HEK293 (cell line): Measurements from ENCODE around the gene CCBE1.

Experiments
- SETDB1 ChIP-seq: IDR thresholded peaks from one replicate; pipeline ENCODE4 v1.6.1; 2017; ENCODE audit warnings: mild to moderate bottlenecking, low read length, moderate library complexity, mixed read lengths; ENCODE audit not compliant: insufficient read length
- ZFP41 ChIP-seq: fragments of 450-650 bp; formaldehyde crosslinking; IDR thresholded peaks from 2 replicates; pipeline ENCODE4 v1.5.1; 2016; ENCODE audit warnings: missing biosample characterization, missing genetic modification characterization, borderline replicate concordance
- ZNF664 ChIP-seq: fragments of 450-650 bp; formaldehyde crosslinking; IDR thresholded peaks from 2 replicates; pipeline ENCODE4 v1.5.1; 2016; ENCODE audit warnings: missing biosample characterization, missing genetic modification characterization
- ZNF792 ChIP-seq: fragments of 450-650 bp; formaldehyde crosslinking; IDR thresholded peaks from 2 replicates; pipeline ENCODE4 v1.5.1; 2016; ENCODE audit warnings: missing biosample characterization, missing genetic modification characterization
- TF ChIP-seq, protein P1 (sequence below): fragments of 450-650 bp; formaldehyde crosslinking; IDR thresholded peaks from 2 replicates; pipeline ENCODE4 v1.5.1; 2016; ENCODE audit warnings: missing biosample characterization, missing genetic modification characterization, borderline replicate concordance
- TF ChIP-seq, protein P2 (sequence below): fragments of 450-650 bp; formaldehyde crosslinking; IDR thresholded peaks from 2 replicates; pipeline ENCODE4 v1.5.1; 2016; ENCODE audit warnings: missing biosample characterization, missing genetic modification characterization
- TF ChIP-seq, protein P3 (sequence below): fragments of 450-650 bp; formaldehyde crosslinking; IDR thresholded peaks from 2 replicates; pipeline ENCODE4 v1.5.1; 2016; ENCODE audit warnings: missing biosample characterization, missing genetic modification characterization

DNA sequence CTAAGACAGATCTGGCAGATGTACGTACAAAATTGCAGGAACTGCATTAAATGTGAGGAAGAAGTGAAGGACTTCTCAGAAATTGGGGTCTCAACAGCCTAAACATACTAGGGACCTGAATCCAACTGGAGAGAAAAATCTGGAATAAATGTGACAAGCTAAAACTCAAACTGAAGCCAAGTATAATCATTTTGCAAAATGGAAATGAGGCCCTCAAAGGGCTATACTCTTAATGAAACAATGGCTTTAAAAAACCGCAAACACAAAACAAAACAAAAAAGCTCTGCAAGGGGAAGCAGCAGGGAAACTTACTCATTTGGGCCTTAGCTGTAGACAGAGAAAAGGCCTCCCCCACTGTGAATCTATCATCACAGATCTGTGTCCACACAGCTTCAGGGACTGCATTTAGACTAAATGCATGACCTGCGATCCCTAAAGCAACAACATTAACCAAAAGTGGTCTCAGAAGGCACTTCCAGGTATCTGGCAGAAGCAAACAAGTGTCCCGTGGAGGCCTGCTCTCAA lies 63.2 kb downstream of the CCBE1 start:
- TF ChIP-seq ZNF664 (no peak), ZNF792 (tag by site-specific recombination) (no peak), ZFP41 (tag by site-specific recombination) (no peak), SETDB1 (no peak)
- TF ChIP-seq, protein P1, sequence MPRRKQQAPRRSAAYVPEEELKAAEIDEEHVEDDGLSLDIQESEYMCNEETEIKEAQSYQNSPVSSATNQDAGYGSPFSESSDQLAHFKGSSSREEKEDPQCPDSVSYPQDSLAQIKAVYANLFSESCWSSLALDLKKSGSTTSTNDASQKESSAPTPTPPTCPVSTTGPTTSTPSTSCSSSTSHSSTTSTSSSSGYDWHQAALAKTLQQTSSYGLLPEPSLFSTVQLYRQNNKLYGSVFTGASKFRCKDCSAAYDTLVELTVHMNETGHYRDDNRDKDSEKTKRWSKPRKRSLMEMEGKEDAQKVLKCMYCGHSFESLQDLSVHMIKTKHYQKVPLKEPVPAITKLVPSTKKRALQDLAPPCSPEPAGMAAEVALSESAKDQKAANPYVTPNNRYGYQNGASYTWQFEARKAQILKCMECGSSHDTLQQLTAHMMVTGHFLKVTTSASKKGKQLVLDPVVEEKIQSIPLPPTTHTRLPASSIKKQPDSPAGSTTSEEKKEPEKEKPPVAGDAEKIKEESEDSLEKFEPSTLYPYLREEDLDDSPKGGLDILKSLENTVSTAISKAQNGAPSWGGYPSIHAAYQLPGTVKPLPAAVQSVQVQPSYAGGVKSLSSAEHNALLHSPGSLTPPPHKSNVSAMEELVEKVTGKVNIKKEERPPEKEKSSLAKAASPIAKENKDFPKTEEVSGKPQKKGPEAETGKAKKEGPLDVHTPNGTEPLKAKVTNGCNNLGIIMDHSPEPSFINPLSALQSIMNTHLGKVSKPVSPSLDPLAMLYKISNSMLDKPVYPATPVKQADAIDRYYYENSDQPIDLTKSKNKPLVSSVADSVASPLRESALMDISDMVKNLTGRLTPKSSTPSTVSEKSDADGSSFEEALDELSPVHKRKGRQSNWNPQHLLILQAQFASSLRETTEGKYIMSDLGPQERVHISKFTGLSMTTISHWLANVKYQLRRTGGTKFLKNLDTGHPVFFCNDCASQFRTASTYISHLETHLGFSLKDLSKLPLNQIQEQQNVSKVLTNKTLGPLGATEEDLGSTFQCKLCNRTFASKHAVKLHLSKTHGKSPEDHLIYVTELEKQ (tag by site-specific recombination), result no peak
- TF ChIP-seq, protein P2, sequence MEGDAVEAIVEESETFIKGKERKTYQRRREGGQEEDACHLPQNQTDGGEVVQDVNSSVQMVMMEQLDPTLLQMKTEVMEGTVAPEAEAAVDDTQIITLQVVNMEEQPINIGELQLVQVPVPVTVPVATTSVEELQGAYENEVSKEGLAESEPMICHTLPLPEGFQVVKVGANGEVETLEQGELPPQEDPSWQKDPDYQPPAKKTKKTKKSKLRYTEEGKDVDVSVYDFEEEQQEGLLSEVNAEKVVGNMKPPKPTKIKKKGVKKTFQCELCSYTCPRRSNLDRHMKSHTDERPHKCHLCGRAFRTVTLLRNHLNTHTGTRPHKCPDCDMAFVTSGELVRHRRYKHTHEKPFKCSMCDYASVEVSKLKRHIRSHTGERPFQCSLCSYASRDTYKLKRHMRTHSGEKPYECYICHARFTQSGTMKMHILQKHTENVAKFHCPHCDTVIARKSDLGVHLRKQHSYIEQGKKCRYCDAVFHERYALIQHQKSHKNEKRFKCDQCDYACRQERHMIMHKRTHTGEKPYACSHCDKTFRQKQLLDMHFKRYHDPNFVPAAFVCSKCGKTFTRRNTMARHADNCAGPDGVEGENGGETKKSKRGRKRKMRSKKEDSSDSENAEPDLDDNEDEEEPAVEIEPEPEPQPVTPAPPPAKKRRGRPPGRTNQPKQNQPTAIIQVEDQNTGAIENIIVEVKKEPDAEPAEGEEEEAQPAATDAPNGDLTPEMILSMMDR, result no peak
- TF ChIP-seq, protein P3, sequence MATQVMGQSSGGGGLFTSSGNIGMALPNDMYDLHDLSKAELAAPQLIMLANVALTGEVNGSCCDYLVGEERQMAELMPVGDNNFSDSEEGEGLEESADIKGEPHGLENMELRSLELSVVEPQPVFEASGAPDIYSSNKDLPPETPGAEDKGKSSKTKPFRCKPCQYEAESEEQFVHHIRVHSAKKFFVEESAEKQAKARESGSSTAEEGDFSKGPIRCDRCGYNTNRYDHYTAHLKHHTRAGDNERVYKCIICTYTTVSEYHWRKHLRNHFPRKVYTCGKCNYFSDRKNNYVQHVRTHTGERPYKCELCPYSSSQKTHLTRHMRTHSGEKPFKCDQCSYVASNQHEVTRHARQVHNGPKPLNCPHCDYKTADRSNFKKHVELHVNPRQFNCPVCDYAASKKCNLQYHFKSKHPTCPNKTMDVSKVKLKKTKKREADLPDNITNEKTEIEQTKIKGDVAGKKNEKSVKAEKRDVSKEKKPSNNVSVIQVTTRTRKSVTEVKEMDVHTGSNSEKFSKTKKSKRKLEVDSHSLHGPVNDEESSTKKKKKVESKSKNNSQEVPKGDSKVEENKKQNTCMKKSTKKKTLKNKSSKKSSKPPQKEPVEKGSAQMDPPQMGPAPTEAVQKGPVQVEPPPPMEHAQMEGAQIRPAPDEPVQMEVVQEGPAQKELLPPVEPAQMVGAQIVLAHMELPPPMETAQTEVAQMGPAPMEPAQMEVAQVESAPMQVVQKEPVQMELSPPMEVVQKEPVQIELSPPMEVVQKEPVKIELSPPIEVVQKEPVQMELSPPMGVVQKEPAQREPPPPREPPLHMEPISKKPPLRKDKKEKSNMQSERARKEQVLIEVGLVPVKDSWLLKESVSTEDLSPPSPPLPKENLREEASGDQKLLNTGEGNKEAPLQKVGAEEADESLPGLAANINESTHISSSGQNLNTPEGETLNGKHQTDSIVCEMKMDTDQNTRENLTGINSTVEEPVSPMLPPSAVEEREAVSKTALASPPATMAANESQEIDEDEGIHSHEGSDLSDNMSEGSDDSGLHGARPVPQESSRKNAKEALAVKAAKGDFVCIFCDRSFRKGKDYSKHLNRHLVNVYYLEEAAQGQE (tag by site-specific recombination), result no peak
